Naive thymus-derived CD4-positive, alpha-beta T cell (primary cell): Measurements from ENCODE around the gene CEACAM16. TPM values are rescaled to one million over a fixed set of nuclear protein-coding genes. Genes with fewer than 3 reads are reported as not detected.

ENCODE experiments used
- ATAC-seq: fragments of 150-1000 bp; cut with Tn5 transposase; 2 replicates; pipeline ENCODE4 v1.10.0; 2021; ENCODE audit warnings: mild to moderate bottlenecking, moderate library complexity
- CTCF ChIA-PET: fragments of 350-600 bp; sonication (Branson Sonifier 250); formaldehyde crosslinking; loops from one replicate; lab custom pipeline; 2021; ENCODE audit warnings: antibody characterized with exemption; lab: Charles Lee
- POLR2A ChIA-PET: fragments of 350-600 bp; sonication (Branson Sonifier 250); formaldehyde crosslinking; loops from one replicate; lab custom pipeline; 2021; ENCODE audit warnings: antibody characterized with exemption, inconsistent platforms; lab: Charles Lee
- DNase-seq, 9 donors: peaks; one replicate each; pipeline versions ENCODE4 v3.0.0 to v3.0.0-alpha.2; 2020 to 2022; ENCODE audit warnings: mixed read lengths in 1 of 9
- H3K27ac ChIP-seq: one replicate; pipeline ENCODE4 v1.7.0; 2013; ENCODE audit warnings: mild to moderate bottlenecking, low read depth, low read length, moderate library complexity
- H3K27me3 ChIP-seq, 2 donors: one replicate each; pipeline ENCODE4 v1.7.0; 2013; ENCODE audit warnings: low read length in 2 of 2, mild to moderate bottlenecking in 2 of 2, moderate library complexity in 2 of 2; ENCODE audit not compliant: control insufficient read depth in 2 of 2, insufficient read depth in 2 of 2
- H3K36me3 ChIP-seq, 3 experiments: 1 replicate in 2 of 3; 2 replicates in 1 of 3; pipeline ENCODE4 v1.7.0; 2013; ENCODE audit warnings: low read length in 3 of 3, mild to moderate bottlenecking in 3 of 3, moderate library complexity in 1 of 3; ENCODE audit not compliant: insufficient read depth in 3 of 3, control insufficient read depth in 2 of 3
- H3K4me1 ChIP-seq, 2 donors: one replicate each; pipeline ENCODE4 v1.7.0; 2013; ENCODE audit warnings: low read length in 2 of 2, mild to moderate bottlenecking in 2 of 2, moderate library complexity in 1 of 2; ENCODE audit not compliant: control insufficient read depth in 2 of 2, insufficient read depth in 2 of 2
- H3K4me3 ChIP-seq: 2 replicates; pipeline ENCODE4 v1.7.0; 2013; ENCODE audit warnings: mild to moderate bottlenecking, low read length
- H3K9me3 ChIP-seq, 3 experiments: 1 replicate in 2 of 3; 2 replicates in 1 of 3; pipeline ENCODE4 v1.7.0; 2013; ENCODE audit warnings: low read length in 3 of 3; ENCODE audit not compliant: control insufficient read depth in 2 of 3
- H3K27ac Mint-ChIP-seq, 9 donors: one replicate each; pipeline ENCODE4 v1.8.0; 2020 to 2022; ENCODE audit warnings: mixed read lengths in 9 of 9, mild to moderate bottlenecking in 8 of 9, moderate library complexity in 5 of 9, inconsistent platforms in 2 of 9
- H3K27me3 Mint-ChIP-seq, 5 donors: one replicate each; pipeline ENCODE4 v1.8.0; 2021 to 2022; ENCODE audit warnings: mixed read lengths in 5 of 5, mild to moderate bottlenecking in 1 of 5
- H3K36me3 Mint-ChIP-seq, 5 donors: one replicate each; pipeline ENCODE4 v1.8.0; 2020 to 2022; ENCODE audit warnings: mixed read lengths in 5 of 5, mild to moderate bottlenecking in 3 of 5, inconsistent platforms in 1 of 5
- H3K4me1 Mint-ChIP-seq, 7 donors: one replicate each; pipeline ENCODE4 v1.8.0; 2020 to 2022; ENCODE audit warnings: mixed read lengths in 7 of 7, mild to moderate bottlenecking in 3 of 7, inconsistent platforms in 1 of 7
- H3K4me3 Mint-ChIP-seq, 10 donors: one replicate each; pipeline ENCODE4 v1.8.0; 2020 to 2022; ENCODE audit warnings: mild to moderate bottlenecking in 10 of 10, mixed read lengths in 10 of 10, moderate library complexity in 6 of 10, inconsistent platforms in 2 of 10
- H3K9me3 Mint-ChIP-seq, 11 donors: one replicate each; pipeline ENCODE4 v1.8.0; 2020 to 2022; ENCODE audit warnings: mixed read lengths in 11 of 11, mild to moderate bottlenecking in 4 of 11, inconsistent platforms in 1 of 11, moderate library complexity in 1 of 11
- intact Hi-C, 2 donors: fragments of 100-400 bp; cut with micrococcal nuclease; formaldehyde crosslinking; loops; one replicate each; pipeline ENCODE4 v1.15.1; 2023
- polyA plus RNA-seq, 2 donors: library from polyadenylated mRNA; unstranded; fragments of 300-500 nt; fragmentation: Illumina TruSeq; gene quantifications; one replicate each; pipeline ENCODE4 v1.2.3, GENCODE V29; 2021
- total RNA-seq, 6 experiments: library from RNA in 5 of 6; stranded (reverse) in 5 of 6; gene quantifications; 1 replicate in 5 of 6; 2 replicates in 1 of 6; pipeline ENCODE4 v1.2.3 and lab custom pipeline; 2021 to 2026

CEACAM16 gene
- total and polyA plus RNA-seq, 7 experiments from 2014 or later, result not detected

DNA sequence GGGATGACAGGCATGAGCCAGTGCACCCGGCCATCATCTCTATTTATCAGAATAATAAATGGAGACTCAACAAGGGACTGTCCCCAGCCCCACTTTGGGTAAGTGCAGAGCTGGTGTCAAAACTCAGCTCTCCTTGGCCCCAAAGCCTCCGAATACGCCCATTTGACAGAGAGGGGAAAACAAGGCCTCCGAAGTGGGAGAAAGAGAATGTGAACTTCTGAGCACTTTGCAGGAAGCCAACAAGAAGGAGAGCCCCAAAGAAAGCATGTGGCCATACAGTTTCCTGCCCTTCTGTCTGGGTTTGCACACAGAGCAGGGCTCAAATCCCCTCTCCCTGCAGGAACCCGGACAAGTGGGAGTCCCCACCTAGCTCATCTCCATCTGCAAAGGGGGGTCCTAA lies 1.6 kb downstream of the CEACAM16 start:
- ATAC-seq (no peak), DNase-seq (no peak)
- Histone ChIP-seq H3K4me3 (no peak overlapping the region), H3K9me3 (no peaks in the 10 kb centered on the region), H3K27ac (no peak overlapping the region), H3K27me3 (no peaks in the 10 kb centered on the region), H3K36me3 (no peaks in the 10 kb centered on the region), H3K4me1 (no peaks in the 10 kb centered on the region)
- H3K36me3 Mint-ChIP-seq, result no peaks in the 10 kb centered on the region
- H3K4me1 Mint-ChIP-seq, result peaks cover 0 to 5% (median 0%) of the 10 kb centered on the region in 7 donors
- no peaks in the 10 kb centered on the region for H3K9me3 Mint-ChIP-seq
- ChIA-PET CTCF (no interaction called here), POLR2A (no interaction called here)
- intact Hi-C loops, result no loop called here
- H3K4me3 Mint-ChIP-seq, result no peak overlapping the region
- H3K27ac Mint-ChIP-seq, result no peak overlapping the region
- H3K27me3 Mint-ChIP-seq, result peaks cover 0 to 12% (median 0%) of the 10 kb centered on the region in 5 donors

DNA sequence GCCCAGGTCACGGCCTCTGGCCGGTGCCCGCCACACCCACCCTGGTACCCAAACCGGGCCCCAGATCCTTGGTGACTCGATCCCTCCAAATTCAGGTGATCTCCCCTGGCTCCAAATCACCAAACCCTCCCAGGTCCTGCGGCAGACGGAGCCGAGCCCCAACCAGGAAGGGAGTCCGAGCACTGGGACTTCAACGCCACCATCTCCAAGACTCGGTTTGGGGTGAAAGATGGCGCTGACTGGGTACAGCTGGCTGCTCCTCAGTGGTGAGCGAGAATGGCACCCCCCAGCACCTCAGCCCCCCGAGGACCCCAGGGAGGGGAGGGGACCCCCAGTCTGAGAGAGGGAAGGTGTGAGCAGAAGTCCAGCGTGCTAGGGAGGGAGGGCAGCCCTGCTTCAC lies 2.3 kb downstream of the CEACAM16 start:
- H3K27ac ChIP-seq, result no peak overlapping the region
- peaks cover 0 to 5% (median 0%) of the 10 kb centered on the region in 7 donors for H3K4me1 Mint-ChIP-seq
- CTCF ChIA-PET, result no interaction called here
- no peaks in the 10 kb centered on the region for H3K4me1 ChIP-seq
- DNase-seq, result no peak
- intact Hi-C loops, result no loop called here
- H3K27me3 ChIP-seq, result no peaks in the 10 kb centered on the region
- H3K4me3 ChIP-seq, result no peak overlapping the region
- H3K27me3 Mint-ChIP-seq, result peaks cover 0 to 12% (median 0%) of the 10 kb centered on the region in 5 donors
- no peak overlapping the region for H3K4me3 Mint-ChIP-seq
- no peak for ATAC-seq
- POLR2A ChIA-PET, result no interaction called here
- no peak overlapping the region for H3K27ac Mint-ChIP-seq
- H3K36me3 ChIP-seq, result no peaks in the 10 kb centered on the region
- no peaks in the 10 kb centered on the region for H3K36me3 Mint-ChIP-seq
- no peaks in the 10 kb centered on the region for H3K9me3 ChIP-seq
- H3K9me3 Mint-ChIP-seq, result no peaks in the 10 kb centered on the region

DNA sequence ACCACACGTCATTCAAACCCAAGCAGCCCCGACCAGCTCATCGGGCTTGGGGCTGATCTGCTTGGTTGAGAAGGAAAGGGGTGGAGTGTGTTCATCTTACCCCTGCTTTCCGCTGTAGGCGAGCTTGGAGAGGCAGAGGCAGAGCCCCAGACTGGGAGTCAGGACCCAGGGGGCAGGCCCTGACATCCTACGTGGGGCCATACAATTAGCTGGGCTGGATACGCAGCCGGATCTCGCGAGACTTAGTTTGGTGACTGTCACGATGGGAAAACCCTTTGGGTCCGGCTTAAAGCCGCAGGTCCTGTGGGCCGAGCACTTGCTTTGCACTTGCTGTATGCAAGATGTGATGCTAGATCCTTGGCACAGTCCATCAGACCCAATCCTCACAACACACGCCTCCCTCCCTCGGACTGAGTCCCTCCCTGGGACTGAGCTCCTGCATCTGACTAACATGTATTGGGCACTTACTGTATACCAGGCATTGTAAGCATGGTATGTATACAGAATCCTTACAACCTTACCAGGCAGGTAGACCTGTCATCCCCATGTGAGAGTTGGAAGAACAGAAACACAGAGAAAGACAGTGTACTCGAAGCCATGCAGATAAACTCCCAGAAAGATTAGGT lies 3.7 kb downstream of the CEACAM16 start:
- H3K4me3 ChIP-seq, result no peak overlapping the region
- H3K27me3 ChIP-seq, result no peaks in the 10 kb centered on the region
- DNase-seq (no peak), ATAC-seq (no peak)
- no peaks in the 10 kb centered on the region for H3K4me1 Mint-ChIP-seq
- H3K27me3 Mint-ChIP-seq, result peaks cover 0 to 7% (median 0%) of the 10 kb centered on the region in 5 donors
- no peak overlapping the region for H3K27ac Mint-ChIP-seq
- no peaks in the 10 kb centered on the region for H3K36me3 Mint-ChIP-seq
- H3K27ac ChIP-seq, result no peak overlapping the region
- CTCF ChIA-PET, result no interaction called here
- H3K9me3 ChIP-seq, result no peaks in the 10 kb centered on the region
- no peaks in the 10 kb centered on the region for H3K9me3 Mint-ChIP-seq
- H3K4me1 ChIP-seq, result no peaks in the 10 kb centered on the region
- no peaks in the 10 kb centered on the region for H3K36me3 ChIP-seq
- H3K4me3 Mint-ChIP-seq, result no peak overlapping the region
- intact Hi-C loops, result no loop called here
- POLR2A ChIA-PET, result no interaction called here

DNA sequence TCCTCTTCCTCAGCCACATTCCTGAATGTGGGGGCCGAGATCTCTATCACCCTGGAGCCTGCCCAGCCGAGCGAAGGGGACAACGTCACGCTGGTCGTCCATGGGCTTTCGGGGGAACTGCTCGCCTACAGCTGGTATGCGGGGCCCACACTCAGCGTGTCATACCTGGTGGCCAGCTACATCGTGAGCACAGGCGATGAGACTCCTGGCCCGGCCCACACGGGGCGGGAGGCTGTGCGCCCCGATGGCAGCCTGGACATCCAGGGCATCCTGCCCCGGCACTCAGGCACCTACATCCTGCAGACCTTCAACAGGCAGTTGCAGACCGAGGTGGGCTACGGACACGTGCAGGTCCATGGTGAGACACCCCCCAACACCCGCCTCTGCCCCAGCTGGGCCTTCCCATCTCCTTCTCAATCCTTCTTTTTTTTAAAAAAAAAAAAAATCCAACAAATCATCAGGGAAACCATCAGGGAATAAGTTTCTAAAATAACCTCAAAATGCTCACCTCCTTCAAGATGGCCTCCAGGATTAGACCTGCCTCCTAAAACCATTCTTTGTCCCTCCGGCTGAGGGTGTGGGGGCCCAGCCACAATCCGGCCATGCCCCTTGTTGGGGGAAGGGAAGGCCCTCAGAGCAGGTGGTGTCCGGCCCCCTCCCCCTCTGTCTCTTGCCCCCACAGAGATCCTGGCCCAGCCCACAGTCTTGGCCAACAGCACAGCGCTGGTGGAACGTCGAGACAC lies 4.6 kb downstream of the CEACAM16 start:
- no peak for ATAC-seq
- Mint-ChIP-seq H3K4me3 (no peak overlapping the region), H3K36me3 (no peaks in the 10 kb centered on the region), H3K27ac (no peak overlapping the region), H3K4me1 (no peaks in the 10 kb centered on the region), H3K27me3 (no peaks in the 10 kb centered on the region), H3K9me3 (no peaks in the 10 kb centered on the region)
- Histone ChIP-seq H3K36me3 (no peaks in the 10 kb centered on the region), H3K4me1 (no peaks in the 10 kb centered on the region), H3K4me3 (no peak overlapping the region), H3K9me3 (no peaks in the 10 kb centered on the region), H3K27me3 (no peaks in the 10 kb centered on the region), H3K27ac (no peak overlapping the region)
- POLR2A ChIA-PET, result no interaction called here
- intact Hi-C loops, result no loop called here
- no peak for DNase-seq
- CTCF ChIA-PET, result no interaction called here

DNA sequence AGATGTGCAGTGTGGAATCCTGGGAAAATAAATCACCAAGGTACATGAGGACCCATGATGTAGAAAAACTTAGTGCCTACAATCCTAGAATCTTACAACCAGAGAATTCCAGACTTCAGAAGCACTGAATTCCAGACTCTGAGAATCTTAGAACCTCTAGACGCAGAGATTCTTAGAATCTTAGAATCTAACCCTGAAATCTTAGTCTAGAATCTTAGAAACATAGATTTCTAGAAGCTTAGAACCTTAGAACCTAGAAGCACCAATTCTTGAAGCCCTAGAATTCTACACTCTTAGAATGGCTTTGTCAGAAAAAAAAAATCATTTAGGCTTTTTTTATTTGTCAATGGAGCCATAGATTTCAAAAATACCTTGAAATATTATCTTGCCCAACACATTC lies 6.0 kb downstream of the CEACAM16 start:
- H3K27ac ChIP-seq, result no peak overlapping the region
- ChIA-PET POLR2A (no interaction called here), CTCF (interaction anchor here (1.3 kb wide), 1 partner anchor 18 kb away, joined by 3 read pairs; no protein-coding TSS in a partner anchor)
- no peaks in the 10 kb centered on the region for H3K27me3 ChIP-seq
- H3K36me3 ChIP-seq, result no peaks in the 10 kb centered on the region
- H3K9me3 ChIP-seq, result no peaks in the 10 kb centered on the region
- no peaks in the 10 kb centered on the region for H3K4me1 ChIP-seq
- no peaks in the 10 kb centered on the region for H3K9me3 Mint-ChIP-seq
- ATAC-seq, result no peak
- DNase-seq, result no peak
- no peak overlapping the region for H3K4me3 Mint-ChIP-seq
- H3K36me3 Mint-ChIP-seq, result no peaks in the 10 kb centered on the region
- no peak overlapping the region for H3K4me3 ChIP-seq
- no peaks in the 10 kb centered on the region for H3K27me3 Mint-ChIP-seq
- no peaks in the 10 kb centered on the region for H3K4me1 Mint-ChIP-seq
- no peak overlapping the region for H3K27ac Mint-ChIP-seq
- intact Hi-C loops, result no loop called here

DNA sequence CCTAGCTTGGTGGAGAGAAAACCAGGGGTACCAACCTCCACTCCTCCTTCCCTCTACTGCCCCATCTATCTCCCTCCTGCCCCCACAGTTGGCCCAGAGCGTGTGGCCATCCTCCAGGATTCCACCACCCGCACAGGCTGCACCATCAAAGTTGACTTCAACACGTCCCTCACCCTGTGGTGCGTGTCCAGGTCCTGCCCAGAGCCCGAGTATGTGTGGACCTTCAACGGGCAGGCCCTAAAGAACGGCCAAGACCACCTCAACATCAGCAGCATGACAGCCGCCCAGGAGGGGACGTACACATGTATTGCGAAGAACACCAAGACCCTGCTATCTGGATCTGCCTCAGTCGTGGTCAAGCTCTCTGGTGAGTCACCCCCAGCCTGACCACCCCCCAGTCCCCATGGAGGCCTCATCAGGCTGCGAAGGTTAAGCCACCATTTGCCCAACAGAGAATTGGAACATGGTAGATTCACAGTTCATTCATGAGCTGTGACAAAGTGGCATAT lies 6.6 kb downstream of the CEACAM16 start:
- Mint-ChIP-seq H3K36me3 (no peaks in the 10 kb centered on the region), H3K27me3 (no peaks in the 10 kb centered on the region), H3K4me1 (peaks cover 0 to 3% (median 0%) of the 10 kb centered on the region in 7 donors), H3K27ac (no peak overlapping the region), H3K9me3 (no peaks in the 10 kb centered on the region), H3K4me3 (no peak overlapping the region)
- intact Hi-C loops, result no loop called here
- H3K27me3 ChIP-seq, result no peaks in the 10 kb centered on the region
- H3K36me3 ChIP-seq, result no peaks in the 10 kb centered on the region
- H3K9me3 ChIP-seq, result no peaks in the 10 kb centered on the region
- ChIA-PET POLR2A (interaction anchor here (0.8 to 0.9 kb wide), 2 partner anchors 13 to 74 kb away, joined by 3 read pairs; no protein-coding TSS in a partner anchor), CTCF (interaction anchor here (1.3 kb wide), 1 partner anchor 17 kb away, joined by 3 read pairs; no protein-coding TSS in a partner anchor)
- H3K4me3 ChIP-seq, result no peak overlapping the region
- no peak for DNase-seq
- no peaks in the 10 kb centered on the region for H3K4me1 ChIP-seq
- no peak overlapping the region for H3K27ac ChIP-seq
- no peak for ATAC-seq
